Gastroesophageal sphincter (tissue), 4 donors: Measurements from ENCODE around the gene ATP9B. TPM values are rescaled to one million over a fixed set of nuclear protein-coding genes. Genes with fewer than 3 reads are reported as not detected.

ENCODE experiments used
- ATAC-seq: fragments of 150-250 bp; one replicate; pipeline ENCODE4 v1.9.1; 2016; ENCODE audit warnings: mild to moderate bottlenecking, moderate library complexity
- H3K27ac ChIP-seq, 4 donors: fragments of 200-600 bp; sonication (generic) in 3 of 4; 1 replicate in 3 of 4; 2 replicates in 1 of 4; pipeline ENCODE4 v1.5.1; 2016 to 2019
- H3K27me3 ChIP-seq: fragments of 200-600 bp; sonication (generic); one replicate; pipeline ENCODE4 v1.5.1; 2019
- H3K36me3 ChIP-seq, 2 donors: fragments of 200-600 bp; sonication (generic); one replicate each; pipeline ENCODE4 v1.5.1; 2019; ENCODE audit warnings: control low read depth in 1 of 2
- H3K4me1 ChIP-seq, 3 donors: fragments of 200-600 bp; sonication (generic); 1 replicate in 2 of 3; 2 replicates in 1 of 3; pipeline ENCODE4 v1.5.1; 2016 to 2019; ENCODE audit warnings: control low read depth in 2 of 3
- H3K4me3 ChIP-seq, 2 donors: fragments of 200-600 bp; sonication (generic); one replicate each; pipeline ENCODE4 v1.5.1; 2019; ENCODE audit warnings: mild to moderate bottlenecking in 1 of 2, moderate library complexity in 1 of 2
- H3K9me3 ChIP-seq, 3 donors: fragments of 200-600 bp; sonication (generic); one replicate each; pipeline ENCODE4 v1.5.1; 2017 to 2019; ENCODE audit warnings: control low read depth in 2 of 3
- CTCF ChIP-seq, 4 experiments: fragments of 200-600 bp in 2 of 4; fragments of 450-650 bp in 2 of 4; sonication (generic) in 1 of 4; IDR thresholded peaks; one replicate each; pipeline ENCODE4 v1.5.1; 2017 to 2019; ENCODE audit warnings: antibody characterized with exemption in 4 of 4, mild to moderate bottlenecking in 2 of 4, moderate library complexity in 2 of 4
- EP300 ChIP-seq: sonication (generic); formaldehyde crosslinking; IDR thresholded peaks from one replicate; pipeline ENCODE4 v1.6.1; 2017; ENCODE audit warnings: antibody characterized with exemption, mild to moderate bottlenecking
- POLR2A ChIP-seq, 2 donors: fragments of 450-650 bp; IDR thresholded peaks; one replicate each; pipeline ENCODE4 v1.6.1; 2017; ENCODE audit warnings: antibody characterized with exemption in 2 of 2, mild to moderate bottlenecking in 2 of 2, moderate library complexity in 1 of 2
- POLR2AphosphoS5 ChIP-seq: sonication (generic); formaldehyde crosslinking; IDR thresholded peaks from one replicate; pipeline ENCODE4 v1.6.1; 2017; ENCODE audit warnings: antibody characterized with exemption
- WGBS, 2 donors: methylation state at CpG; one replicate each; pipeline ENCODE4 v1.1.5; 2018; ENCODE audit warnings: low coverage in 1 of 2; 5-methylcytosine and 5-hydroxymethylcytosine counted together
- total RNA-seq, 4 donors: library from RNA; depleted of rRNA; stranded (reverse); fragments of >200 nt; gene quantifications; one replicate each; pipeline ENCODE4 v1.1.0, GENCODE V29; 2016

The ATP9B gene
- total RNA-seq, 4 donors from 2014 or later: 16.6 to 48.7 (median 33.7) TPM

GRCh38 chr18:79335833-79336360 is 266.7 kb downstream of the ATP9B start:
- ATAC-seq: no peak
- H3K27me3 ChIP-seq: no peaks in the 10 kb centered on the region

GRCh38 chr18:79336556-79337142 is 267.5 kb downstream of the ATP9B start:
- no peak overlapping the region for H3K4me3 ChIP-seq
- H3K9me3 ChIP-seq: no peaks in the 10 kb centered on the region
- WGBS, 2 donors: 74 to 94% methylated on average over 5 to 18 of the region's 20 CpGs
- TF ChIP-seq POLR2A (IDR thresholded peaks at IDR 0.05): no peak
- TF ChIP-seq CTCF (IDR thresholded peaks at IDR 0.05): no peak
- TF ChIP-seq POLR2AphosphoS5: no peak
- no peak for TF ChIP-seq EP300
- H3K27me3 ChIP-seq: no peaks in the 10 kb centered on the region
- ATAC-seq: no peak
- H3K27ac ChIP-seq: no peak overlapping the region
- H3K36me3 ChIP-seq: peaks cover 0 to 89% of the 10 kb centered on the region in 2 donors
- no peaks in the 10 kb centered on the region for H3K4me1 ChIP-seq

More at GRCh38 chr18:79335833-79336360, 266.7 kb downstream of the ATP9B start:
- no peaks in the 10 kb centered on the region for H3K4me1 ChIP-seq
- TF ChIP-seq POLR2AphosphoS5: no peak
- TF ChIP-seq POLR2A (IDR thresholded peaks at IDR 0.05): no peak
- no peak for TF ChIP-seq EP300
- no peak for TF ChIP-seq CTCF (IDR thresholded peaks at IDR 0.05)
- no peaks in the 10 kb centered on the region for H3K9me3 ChIP-seq
- no peak overlapping the region for H3K4me3 ChIP-seq
- H3K27ac ChIP-seq: no peak overlapping the region
- H3K36me3 ChIP-seq: peaks cover 0 to 94% of the 10 kb centered on the region in 2 donors
- WGBS, 2 donors: 89 to 98% methylated on average over 4 to 12 of the region's 23 CpGs

- Histone ChIP-seq H3K27me3 (no peaks in the 10 kb centered on the region), H3K9me3 (no peaks in the 10 kb centered on the region), H3K36me3 (peaks cover 0 to 89% of the 10 kb centered on the region in 2 donors), H3K4me1 (no peaks in the 10 kb centered on the region), H3K4me3 (no peak overlapping the region), H3K27ac (no peak overlapping the region)
- TF ChIP-seq CTCF (IDR thresholded peaks at IDR 0.05) (no peak), POLR2A (IDR thresholded peaks at IDR 0.05) (no peak), EP300 (no peak), POLR2AphosphoS5 (no peak)
- no peak for ATAC-seq
- 60% methylated on average over 1 of the region's 19 CpGs; no CpG with 5 or more reads in 1 of the 2 donors for WGBS, 2 donors
Observed at GRCh38 chr18:79337184-79337583, 268.0 kb downstream of the ATP9B start.

GRCh38 chr18:79337620-79338019 is 268.4 kb downstream of the ATP9B start:
- no peak overlapping the region for H3K4me3 ChIP-seq
- ATAC-seq: no peak
- peaks cover 0 to 89% of the 10 kb centered on the region in 2 donors for H3K36me3 ChIP-seq

More at GRCh38 chr18:79337620-79338019, 268.4 kb downstream of the ATP9B start:
- H3K27ac ChIP-seq: no peak overlapping the region
- H3K9me3 ChIP-seq: no peaks in the 10 kb centered on the region
- 93 to 100% methylated on average over 3 to 5 of the region's 12 CpGs for WGBS, 2 donors
- H3K27me3 ChIP-seq: no peaks in the 10 kb centered on the region
- H3K4me1 ChIP-seq: no peaks in the 10 kb centered on the region
- TF ChIP-seq CTCF (IDR thresholded peaks at IDR 0.05): no peak
